Cardiac muscle cell (in vitro differentiated cells and primary cell): Measurements from ENCODE around the gene NWD2. TPM values are rescaled to one million over a fixed set of nuclear protein-coding genes. Genes with fewer than 3 reads are reported as not detected.

Experiments used
- DNase-seq, 2 donors: peaks; one replicate each; pipeline versions ENCODE4 v3.0.0 to v3.0.0-alpha.2; 2010 to 2017; ENCODE audit warnings: low read depth in 1 of 2, low spot score in 1 of 2
- H3K27ac ChIP-seq: fragments of 200-600 bp; sonication (generic); 2 replicates; pipeline ENCODE4 v1.5.1; 2016
- H3K27me3 ChIP-seq: fragments of 200-600 bp; sonication (generic); 2 replicates; pipeline ENCODE4 v1.6.0; 2016; ENCODE audit warnings: control low read depth
- H3K36me3 ChIP-seq: fragments of 200-600 bp; sonication (generic); 2 replicates; pipeline ENCODE4 v1.5.1; 2016; ENCODE audit warnings: control low read depth
- H3K4me1 ChIP-seq: fragments of 200-600 bp; sonication (generic); 2 replicates; pipeline ENCODE4 v1.8.1; 2017; ENCODE audit warnings: low read depth, mild to moderate bottlenecking, mixed run types
- H3K4me3 ChIP-seq: fragments of 200-600 bp; sonication (generic); 2 replicates; pipeline ENCODE4 v1.5.1; 2016; ENCODE audit warnings: mild to moderate bottlenecking
- H3K9me3 ChIP-seq: fragments of 200-600 bp; sonication (generic); 2 replicates; pipeline ENCODE4 v1.5.1; 2017; ENCODE audit warnings: low read depth, mild to moderate bottlenecking, control low read depth
- CTCF ChIP-seq: IDR thresholded peaks from 2 replicates; pipeline ENCODE4 v1.5.1; 2012; ENCODE audit warnings: low read depth, mild to moderate bottlenecking, low read length
- polyA plus RNA-seq: library from polyadenylated mRNA; unstranded; fragments of >200 nt; fragmentation: Nextera tagmentation; extraction: Ambion mirVana; gene quantifications from 2 replicates; pipeline ENCODE4 v1.2.1, GENCODE V29; 2016
- total RNA-seq: library from RNA; depleted of rRNA; stranded (reverse); fragments of >200 nt; gene quantifications from 2 replicates; pipeline ENCODE4 v1.2.3, GENCODE V29; 2016

The NWD2 gene
- total and polyA plus RNA-seq, 2 experiments from 2014 or later, result 0.06 TPM; not detected in 1

- TF ChIP-seq CTCF, result no peak
- DNase-seq, result no peak
Measured at GRCh38 chr4:37370052-37370451, 125.5 kb downstream of the NWD2 start.

GRCh38 chr4:37381040-37381668, 136.6 kb downstream of the NWD2 start:
- DNase-seq, result no peak
- H3K4me1 ChIP-seq, result no peaks in the 10 kb centered on the region
- H3K27ac ChIP-seq, result no peak overlapping the region

More at GRCh38 chr4:37370052-37370451, 125.5 kb downstream of the NWD2 start:
- Histone ChIP-seq H3K27ac (no peak overlapping the region), H3K27me3 (peaks cover 2% of the 10 kb centered on the region), H3K4me1 (no peaks in the 10 kb centered on the region), H3K36me3 (no peaks in the 10 kb centered on the region), H3K9me3 (no peaks in the 10 kb centered on the region), H3K4me3 (no peak overlapping the region)

GRCh38 chr4:37383579-37384229, 139.2 kb downstream of the NWD2 start:
- no peaks in the 10 kb centered on the region for H3K4me1 ChIP-seq
- no peak overlapping the region for H3K27ac ChIP-seq
- peak; percentile 70 for TF ChIP-seq CTCF
- no peaks in the 10 kb centered on the region for H3K27me3 ChIP-seq
- no peaks in the 10 kb centered on the region for H3K9me3 ChIP-seq
- H3K36me3 ChIP-seq, result no peaks in the 10 kb centered on the region
- DNase-seq, result peak; percentile 40 to 73
- no peak overlapping the region for H3K4me3 ChIP-seq

More at GRCh38 chr4:37381040-37381668, 136.6 kb downstream of the NWD2 start:
- no peaks in the 10 kb centered on the region for H3K9me3 ChIP-seq
- H3K36me3 ChIP-seq, result no peaks in the 10 kb centered on the region
- H3K27me3 ChIP-seq, result no peaks in the 10 kb centered on the region
- no peak for TF ChIP-seq CTCF
- no peak overlapping the region for H3K4me3 ChIP-seq

- H3K36me3 ChIP-seq, result no peaks in the 10 kb centered on the region
- H3K9me3 ChIP-seq, result no peaks in the 10 kb centered on the region
- no peaks in the 10 kb centered on the region for H3K27me3 ChIP-seq
- H3K4me3 ChIP-seq, result no peak overlapping the region
- TF ChIP-seq CTCF, result no peak
- H3K27ac ChIP-seq, result no peak overlapping the region
- no peak for DNase-seq
- no peaks in the 10 kb centered on the region for H3K4me1 ChIP-seq
Measured at GRCh38 chr4:37385424-37385823, 140.9 kb downstream of the NWD2 start.

- Histone ChIP-seq H3K4me1 (no peaks in the 10 kb centered on the region), H3K36me3 (no peaks in the 10 kb centered on the region), H3K27ac (no peak overlapping the region), H3K27me3 (no peaks in the 10 kb centered on the region), H3K9me3 (no peaks in the 10 kb centered on the region), H3K4me3 (no peak overlapping the region)
- peak in 1 of 2 donors; percentile 51 for DNase-seq
- TF ChIP-seq CTCF, result no peak
Measured at GRCh38 chr4:37388681-37389365, 144.3 kb downstream of the NWD2 start.
